IPS-20b (cell line): ENCODE data around the gene PRICKLE2.
A peak's percentile ranks its signal among the peaks of the same experiment; 100 is the strongest.

Experiments used
- H3K27ac ChIP-seq: one replicate; pipeline ENCODE4 v1.5.1; 2013; ENCODE audit warnings: low read length
- H3K27me3 ChIP-seq: 2 replicates; pipeline ENCODE4 v1.6.1; 2013; ENCODE audit warnings: mild to moderate bottlenecking, low read length, inconsistent platforms; ENCODE audit not compliant: insufficient read depth
- H3K36me3 ChIP-seq: 2 replicates; pipeline ENCODE4 v1.6.1; 2013; ENCODE audit warnings: low read depth, mild to moderate bottlenecking, inconsistent platforms, low read length, moderate library complexity; ENCODE audit not compliant: insufficient read depth
- H3K4me1 ChIP-seq: 2 replicates; pipeline ENCODE4 v1.6.1; 2013; ENCODE audit warnings: mild to moderate bottlenecking, control low read depth, inconsistent platforms, low read length, moderate library complexity; ENCODE audit not compliant: insufficient read depth
- H3K4me3 ChIP-seq: 2 replicates; pipeline ENCODE4 v1.5.1; 2013; ENCODE audit warnings: mild to moderate bottlenecking, low read length, inconsistent platforms
- H3K9ac ChIP-seq: 2 replicates; pipeline ENCODE4 v1.6.1; 2013; ENCODE audit warnings: low read depth, mild to moderate bottlenecking, inconsistent platforms, low read length, moderate library complexity
- H3K9me3 ChIP-seq: 2 replicates; pipeline ENCODE4 v1.6.1; 2013; ENCODE audit warnings: mild to moderate bottlenecking, low read depth, low read length, inconsistent platforms; ENCODE audit not compliant: insufficient read depth

PRICKLE2 gene

GRCh38 chr3:64114651-64115050 lies 110.6 kb downstream of the PRICKLE2 start:
- H3K27me3 ChIP-seq, result no peaks in the 10 kb centered on the region
- peaks cover 7% of the 10 kb centered on the region; the same call in 1 of the 2 replicates for H3K9me3 ChIP-seq
- no peak overlapping the region for H3K4me3 ChIP-seq
- H3K4me1 ChIP-seq, result peaks cover 3% of the 10 kb centered on the region; the same call in 1 of the 2 replicates
- H3K27ac ChIP-seq, result no peak overlapping the region
- H3K9ac ChIP-seq, result no peak overlapping the region
- no peaks in the 10 kb centered on the region for H3K36me3 ChIP-seq

GRCh38 chr3:64111872-64112271 lies 113.4 kb downstream of the PRICKLE2 start:
- Histone ChIP-seq H3K36me3 (no peaks in the 10 kb centered on the region), H3K9me3 (peaks cover 7% of the 10 kb centered on the region; the same call in 1 of the 2 replicates), H3K9ac (no peak overlapping the region), H3K27ac (no peak overlapping the region), H3K4me3 (no peak overlapping the region), H3K4me1 (peaks cover 22% of the 10 kb centered on the region), H3K27me3 (no peaks in the 10 kb centered on the region)

- H3K4me3 ChIP-seq, result no peak overlapping the region
- H3K4me1 ChIP-seq, result peaks cover 29% of the 10 kb centered on the region
- H3K27me3 ChIP-seq, result no peaks in the 10 kb centered on the region
- no peak overlapping the region for H3K9ac ChIP-seq
- H3K9me3 ChIP-seq, result peaks cover 7% of the 10 kb centered on the region; the same call in 1 of the 2 replicates
- H3K27ac ChIP-seq, result no peak overlapping the region
- H3K36me3 ChIP-seq, result no peaks in the 10 kb centered on the region
Measured at GRCh38 chr3:64111083-64111482, 114.2 kb downstream of the PRICKLE2 start.

- Histone ChIP-seq H3K9me3 (peaks cover 7% of the 10 kb centered on the region; the same call in 1 of the 2 replicates), H3K9ac (no peak overlapping the region), H3K4me3 (no peak overlapping the region), H3K4me1 (peaks cover 32% of the 10 kb centered on the region), H3K27ac (no peak overlapping the region), H3K36me3 (no peaks in the 10 kb centered on the region), H3K27me3 (no peaks in the 10 kb centered on the region)
Measured at GRCh38 chr3:64110071-64110470, 115.2 kb downstream of the PRICKLE2 start.

- Histone ChIP-seq H3K27me3 (no peaks in the 10 kb centered on the region), H3K9ac (peak overlapping the region; percentile 10; the same call in 1 of the 2 replicates), H3K4me1 (peaks cover 32% of the 10 kb centered on the region), H3K9me3 (peaks cover 3% of the 10 kb centered on the region; the same call in 1 of the 2 replicates), H3K36me3 (no peaks in the 10 kb centered on the region), H3K4me3 (no peak overlapping the region), H3K27ac (no peak overlapping the region)
Measured at GRCh38 chr3:64109438-64109837, 115.8 kb downstream of the PRICKLE2 start.

GRCh38 chr3:64108784-64109317 lies 116.4 kb downstream of the PRICKLE2 start:
- H3K36me3 ChIP-seq, result no peaks in the 10 kb centered on the region
- no peak overlapping the region for H3K4me3 ChIP-seq
- H3K9me3 ChIP-seq, result no peaks in the 10 kb centered on the region
- peaks cover 32% of the 10 kb centered on the region for H3K4me1 ChIP-seq
- no peak overlapping the region for H3K27ac ChIP-seq
- peak overlapping the region; percentile 10; the same call in 1 of the 2 replicates for H3K9ac ChIP-seq
- no peaks in the 10 kb centered on the region for H3K27me3 ChIP-seq

- Histone ChIP-seq H3K36me3 (no peaks in the 10 kb centered on the region), H3K4me3 (no peak overlapping the region), H3K9ac (no peak overlapping the region), H3K27ac (no peak overlapping the region), H3K9me3 (no peaks in the 10 kb centered on the region), H3K4me1 (peaks cover 32% of the 10 kb centered on the region), H3K27me3 (no peaks in the 10 kb centered on the region)
Measured at GRCh38 chr3:64108231-64108630, 117.0 kb downstream of the PRICKLE2 start.

- Histone ChIP-seq H3K27me3 (no peaks in the 10 kb centered on the region), H3K27ac (no peak overlapping the region), H3K36me3 (no peaks in the 10 kb centered on the region), H3K4me3 (no peak overlapping the region), H3K9ac (no peak overlapping the region), H3K9me3 (no peaks in the 10 kb centered on the region), H3K4me1 (peaks cover 32% of the 10 kb centered on the region)
Measured at GRCh38 chr3:64107190-64107589, 118.1 kb downstream of the PRICKLE2 start.

GRCh38 chr3:64105816-64106215 lies 119.5 kb downstream of the PRICKLE2 start:
- H3K36me3 ChIP-seq, result no peaks in the 10 kb centered on the region
- H3K4me1 ChIP-seq, result peaks cover 32% of the 10 kb centered on the region
- no peak overlapping the region for H3K27ac ChIP-seq
- no peaks in the 10 kb centered on the region for H3K27me3 ChIP-seq
- H3K9ac ChIP-seq, result no peak overlapping the region
- no peaks in the 10 kb centered on the region for H3K9me3 ChIP-seq
- H3K4me3 ChIP-seq, result no peak overlapping the region

GRCh38 chr3:64104691-64105111 lies 120.6 kb downstream of the PRICKLE2 start:
- Histone ChIP-seq H3K4me1 (peaks cover 30% of the 10 kb centered on the region), H3K4me3 (no peak overlapping the region), H3K36me3 (no peaks in the 10 kb centered on the region), H3K27me3 (no peaks in the 10 kb centered on the region), H3K27ac (no peak overlapping the region), H3K9me3 (no peaks in the 10 kb centered on the region), H3K9ac (no peak overlapping the region)

- Histone ChIP-seq H3K9ac (no peak overlapping the region), H3K27ac (no peak overlapping the region), H3K36me3 (peaks cover under 1% of the 10 kb centered on the region; the same call in 1 of the 2 replicates), H3K4me1 (peaks cover 24% of the 10 kb centered on the region), H3K9me3 (no peaks in the 10 kb centered on the region), H3K4me3 (no peak overlapping the region), H3K27me3 (no peaks in the 10 kb centered on the region)
Measured at GRCh38 chr3:64104006-64104405, 121.3 kb downstream of the PRICKLE2 start.

GRCh38 chr3:64103131-64103530 lies 122.1 kb downstream of the PRICKLE2 start:
- Histone ChIP-seq H3K27me3 (no peaks in the 10 kb centered on the region), H3K4me3 (no peak overlapping the region), H3K4me1 (peaks cover 23% of the 10 kb centered on the region), H3K9me3 (no peaks in the 10 kb centered on the region), H3K27ac (no peak overlapping the region), H3K9ac (no peak overlapping the region), H3K36me3 (peaks cover 3% of the 10 kb centered on the region; the same call in 1 of the 2 replicates)
